NCI-H1092 (cell line): ENCODE measurements around the gene BICD2.

Source experiments
- DNase-seq: peaks from one replicate; lab custom pipeline; 2025; lab: John Stamatoyannopoulos, UW

Gene BICD2

GRCh38 chr9:92747459-92748232 is 17.0 kb downstream of the BICD2 start:
- DNase-seq: no peak

- DNase-seq: no peak
These were observed 17.8 kb downstream of the BICD2 start for GRCh38 chr9:92746567-92747458.

- no peak for DNase-seq
These were observed 18.8 kb downstream of the BICD2 start for GRCh38 chr9:92745881-92746280.

GRCh38 chr9:92745331-92745730 is 19.3 kb downstream of the BICD2 start:
- DNase-seq: no peak

DNA sequence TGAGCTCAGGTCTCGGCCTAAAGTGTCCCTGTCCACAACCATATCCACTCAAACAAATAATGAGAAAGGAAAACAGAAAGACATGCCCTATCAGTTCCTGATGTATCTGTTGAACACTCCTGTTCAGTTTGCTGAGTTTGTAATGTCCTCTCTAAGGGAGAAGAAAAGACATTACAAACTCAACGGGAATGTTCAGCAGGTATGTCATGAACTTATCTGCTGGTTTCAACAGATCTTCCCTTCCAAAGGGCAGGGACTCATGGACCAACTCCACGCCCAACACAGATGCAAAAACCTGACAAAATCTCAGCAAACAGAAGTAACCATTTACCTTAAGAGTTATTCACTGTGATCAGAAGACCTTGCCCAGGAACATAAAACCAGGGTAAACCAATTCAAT is 23.7 kb downstream of the BICD2 start:
- no peak for DNase-seq

GRCh38 chr9:92740446-92740961 is 24.1 kb downstream of the BICD2 start:
- DNase-seq: no peak

DNA sequence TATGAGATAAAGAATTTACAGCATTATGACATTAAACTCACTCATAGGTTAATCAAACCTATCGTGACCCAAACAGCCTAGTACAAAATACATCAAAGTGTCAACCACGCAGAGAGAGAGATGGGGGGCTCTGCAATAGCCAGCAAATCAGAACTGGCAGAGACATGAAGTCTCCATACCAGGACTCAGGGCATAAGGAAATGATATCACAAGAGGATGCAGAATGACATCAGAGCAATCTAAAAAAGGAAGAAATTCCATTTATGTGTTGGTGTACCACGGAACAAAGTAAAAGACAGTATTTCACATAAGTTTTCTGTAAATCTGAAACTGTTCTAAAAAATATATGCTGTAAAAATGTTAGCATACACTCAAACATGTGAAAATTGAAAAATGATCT is 24.6 kb downstream of the BICD2 start:
- DNase-seq: no peak

DNA sequence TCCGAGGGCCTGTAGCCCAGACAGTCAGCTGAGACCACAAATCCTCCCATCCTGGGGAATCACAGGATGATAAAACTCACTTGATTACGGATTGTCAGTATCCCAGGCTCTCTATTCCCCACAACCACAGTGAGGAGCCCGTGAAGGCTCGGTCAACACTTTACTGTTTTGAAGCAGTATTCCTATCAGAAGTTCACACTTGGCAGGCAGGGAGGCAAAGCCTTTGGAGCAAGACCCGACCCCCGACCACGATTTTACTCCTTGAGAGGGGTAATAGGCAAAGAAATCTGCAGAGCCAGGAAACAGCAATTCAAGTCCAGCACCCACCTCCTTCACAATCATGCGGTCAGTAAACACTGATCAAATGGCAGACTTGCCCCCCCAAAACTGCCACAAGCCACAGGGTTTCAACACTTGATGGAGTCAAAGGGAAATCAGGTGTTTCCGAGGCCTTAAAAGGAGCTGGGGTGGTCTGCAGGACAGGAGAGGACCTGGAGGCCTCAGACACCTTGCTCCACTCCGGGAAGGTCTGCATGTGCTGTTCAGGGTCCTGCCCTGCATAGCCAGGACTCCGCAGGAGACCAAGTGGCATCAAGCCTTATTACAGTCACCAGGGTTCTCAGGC is 25.2 kb downstream of the BICD2 start:
- DNase-seq: no peak

DNA sequence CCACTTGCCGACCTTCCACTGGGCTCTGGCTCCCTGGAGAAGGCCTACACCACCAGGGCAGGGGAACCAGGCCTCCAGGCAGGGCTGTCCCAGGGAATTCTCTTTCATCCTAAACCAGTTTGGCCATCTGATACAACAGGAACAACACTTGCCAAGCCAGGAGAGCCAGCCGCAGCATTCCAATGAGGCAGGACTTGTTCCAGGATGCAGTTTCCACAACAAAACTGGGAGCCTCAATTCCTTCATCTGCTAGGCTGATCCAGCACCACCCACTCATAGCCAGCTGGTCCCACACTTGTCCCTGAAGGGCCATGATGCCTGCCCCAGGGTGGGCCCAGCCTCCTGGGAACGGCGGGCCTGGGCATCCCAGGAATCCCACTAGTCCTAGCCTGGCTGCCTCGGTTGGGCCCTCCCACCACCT is 26.0 kb downstream of the BICD2 start:
- DNase-seq: no peak

GRCh38 chr9:92737611-92738299 is 26.9 kb downstream of the BICD2 start:
- DNase-seq: no peak

GRCh38 chr9:92737216-92737606 is 27.4 kb downstream of the BICD2 start:
- DNase-seq: no peak

DNA sequence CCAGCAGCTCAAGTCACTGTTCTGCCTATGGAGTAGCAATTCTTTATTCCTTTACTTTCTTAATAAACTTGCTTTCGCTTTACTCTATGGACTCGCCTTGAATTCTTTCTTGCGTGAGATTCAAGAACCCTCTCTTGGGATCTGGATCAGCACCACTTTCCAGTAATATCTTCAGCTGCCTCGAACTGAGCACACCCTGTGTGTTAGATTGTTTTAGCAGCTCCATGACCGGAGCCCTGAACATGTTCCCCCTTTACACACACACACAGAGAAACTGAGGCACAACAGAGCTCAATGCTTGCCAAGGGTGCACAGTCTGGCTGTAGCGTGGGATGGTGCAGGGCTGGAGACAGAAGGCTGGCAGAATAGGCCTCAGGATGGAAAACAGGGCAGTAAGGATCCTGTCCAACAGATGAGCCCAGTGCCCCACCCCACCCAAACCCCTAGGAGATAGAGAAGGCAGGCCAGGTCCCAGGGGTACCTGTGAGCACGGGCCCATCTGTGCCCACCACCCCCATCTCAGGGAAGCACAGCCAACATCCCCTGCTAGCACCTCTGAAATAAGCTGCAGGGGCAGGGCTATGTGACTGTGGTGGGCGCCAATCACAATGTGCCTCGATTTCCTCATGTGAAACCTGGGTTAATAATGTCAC is 27.9 kb downstream of the BICD2 start:
- DNase-seq: no peak

- DNase-seq: no peak
These were observed 28.7 kb downstream of the BICD2 start for GRCh38 chr9:92735636-92736562.

DNA sequence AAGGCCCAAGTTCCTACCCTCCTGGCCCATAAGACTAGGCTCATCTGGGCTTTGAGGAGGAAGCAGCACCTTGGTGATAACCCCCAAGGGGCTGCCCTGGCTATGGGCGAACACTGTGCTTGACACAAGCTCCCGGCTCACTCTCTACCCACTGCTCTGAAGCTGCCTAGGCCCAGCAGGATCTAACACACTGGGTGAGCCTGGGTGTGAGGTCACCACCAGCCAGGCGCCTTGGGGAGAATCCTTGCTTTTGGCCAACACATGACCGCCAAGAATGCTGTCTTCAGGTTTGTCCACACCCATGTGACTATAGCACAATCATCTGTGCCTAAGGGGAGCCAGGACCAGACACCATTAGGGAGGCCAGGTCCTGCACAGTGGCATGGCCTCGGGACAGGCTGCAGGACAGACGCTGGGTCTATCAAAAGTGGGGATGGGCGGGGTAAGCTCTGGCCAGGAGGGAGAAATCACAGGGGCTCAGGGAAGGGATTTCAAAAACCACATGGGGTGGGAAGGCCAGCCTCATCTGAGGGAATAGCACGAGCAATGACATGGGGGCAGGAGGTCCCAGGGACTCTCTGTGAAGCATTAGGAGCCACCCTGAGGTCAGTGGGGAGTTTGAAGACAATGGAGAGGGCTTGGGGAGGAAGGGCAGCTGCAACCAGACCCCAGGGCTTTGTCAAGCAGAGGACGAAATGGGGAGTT is 29.6 kb downstream of the BICD2 start:
- no peak for DNase-seq

DNA sequence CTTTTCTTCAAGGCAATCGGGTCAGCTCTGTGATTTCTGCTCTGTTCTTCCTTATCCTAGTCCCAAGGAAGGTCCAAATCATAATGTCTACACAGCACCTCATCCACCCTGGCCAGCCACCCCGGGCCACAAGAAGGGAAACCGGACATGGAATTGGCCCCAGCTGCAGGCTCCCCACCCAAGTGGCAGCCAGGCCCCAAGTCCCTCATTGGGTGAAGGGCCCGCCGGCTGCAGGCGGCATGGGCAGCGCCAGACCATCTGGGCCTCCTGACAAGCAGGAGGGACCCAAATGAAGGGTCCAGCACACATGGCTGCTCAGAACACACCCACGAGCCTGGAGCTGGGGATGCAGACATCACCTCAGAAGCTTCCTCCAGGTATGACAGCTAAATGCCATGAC is 33.7 kb downstream of the BICD2 start:
- DNase-seq: no peak

DNA sequence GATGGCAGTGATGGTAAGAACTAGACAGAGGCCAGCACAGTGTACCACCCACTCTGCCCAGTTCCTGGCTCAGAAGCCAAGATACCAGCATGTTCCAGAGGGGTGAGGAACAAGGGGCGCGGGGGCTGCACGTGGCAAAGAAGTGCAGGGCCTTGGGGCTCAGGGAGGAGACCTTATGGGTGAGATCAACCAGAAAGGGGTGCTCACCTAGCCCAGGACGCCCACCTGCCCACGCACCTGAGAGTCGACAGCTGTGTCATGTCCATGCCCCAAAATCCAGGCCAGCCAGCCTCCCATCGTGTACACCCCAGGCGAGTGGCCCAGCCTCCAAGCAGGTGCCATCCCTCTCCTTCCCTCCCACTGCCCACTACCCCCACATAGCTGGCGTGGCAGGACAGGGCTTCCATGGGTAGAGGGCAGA is 34.9 kb downstream of the BICD2 start:
- DNase-seq: no peak

DNA sequence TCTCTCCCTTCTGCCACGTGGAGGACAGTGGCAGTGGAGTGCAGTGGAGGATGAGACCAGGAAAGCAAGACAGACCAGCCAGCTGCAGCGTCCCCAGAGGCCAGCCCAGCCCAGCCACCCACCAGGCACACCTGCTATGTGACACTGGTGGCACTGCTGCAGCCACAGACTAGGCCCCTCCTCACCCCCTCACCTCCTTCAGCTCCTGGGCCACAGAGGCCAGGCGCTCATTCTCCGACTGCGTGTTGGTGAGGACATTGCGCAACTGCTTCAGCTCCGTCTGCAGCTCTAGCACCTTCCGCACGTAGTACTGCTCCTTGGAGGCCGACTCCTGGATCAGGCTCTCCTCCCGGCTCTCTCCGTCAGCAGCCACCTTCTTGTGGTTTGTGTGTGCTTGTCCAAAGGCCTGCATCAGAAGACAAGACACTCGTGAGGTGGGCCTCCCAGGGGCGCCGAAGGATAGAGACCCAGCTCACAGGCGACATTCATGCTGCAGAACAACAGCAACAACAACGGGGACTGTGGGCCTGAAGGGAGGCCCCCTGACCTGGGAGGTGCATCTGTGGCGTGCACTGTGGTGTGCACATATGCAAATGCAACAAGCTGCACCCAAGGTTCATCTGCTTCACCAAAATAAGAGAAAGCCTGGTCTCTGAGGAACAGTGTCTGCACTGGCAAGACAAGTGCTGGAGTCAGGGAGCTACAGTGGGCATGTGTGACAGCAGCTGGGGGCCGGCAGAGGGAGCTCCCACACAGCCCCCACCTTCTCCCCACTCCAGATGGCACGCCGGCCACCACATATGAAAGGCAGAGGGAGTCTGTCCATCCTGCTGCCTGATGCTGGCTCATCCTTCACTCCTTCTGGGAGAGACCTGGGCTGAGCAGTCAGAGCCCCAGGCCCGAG is 35.5 kb downstream of the BICD2 start:
- no peak for DNase-seq
